NT2/D1 (cell line): Measurements from ENCODE around the gene LANCL2.

ENCODE experiments used
- SUZ12 ChIP-seq: IDR thresholded peaks from 2 replicates; pipeline ENCODE4 v1.6.1; 2011; ENCODE audit not compliant: insufficient read length, insufficient read depth; ENCODE audit errors: extremely low read depth
- YY1 ChIP-seq: IDR thresholded peaks from 2 replicates; pipeline ENCODE4 v1.6.1; 2011; ENCODE audit not compliant: insufficient read length, insufficient read depth
- ZNF274 ChIP-seq: IDR thresholded peaks from 2 replicates; pipeline ENCODE4 v1.6.1; 2011; ENCODE audit warnings: mild to moderate bottlenecking, low read depth, low read length

- no peak for TF ChIP-seq ZNF274
- no peak for TF ChIP-seq YY1
- TF ChIP-seq SUZ12, result no peak
These were observed 116.0 kb downstream of the LANCL2 start for GRCh38 chr7:55481155-55481554.
